SK-N-SH (cell line): ENCODE data around the gene DDX41. TPM values are rescaled to one million over a fixed set of nuclear protein-coding genes. Genes with fewer than 3 reads are reported as not detected.

Experiments used
- CTCF ChIA-PET: fragments of 300-600, 350-600 bp; formaldehyde crosslinking; extraction: SDS; loops from one replicate; lab custom pipeline; 2021; lab: Yijun Ruan, JAX
- POLR2A ChIA-PET: fragments of 350-600 bp; sonication (Branson Sonifier 250); formaldehyde crosslinking; extraction: SDS; loops from one replicate; lab custom pipeline; 2020; ENCODE audit warnings: antibody characterized with exemption, inconsistent platforms; lab: Yijun Ruan, JAX
- DNase-seq: peaks from one replicate; pipeline ENCODE4 v3.0.0; 2012
- H2AFZ ChIP-seq: fragments of 200-600 bp; sonication (generic); 2 replicates; pipeline ENCODE4 v1.8.1; 2016; ENCODE audit warnings: antibody characterized with exemption, mild to moderate bottlenecking, low read depth
- H3F3A ChIP-seq: fragments of 200-600 bp; sonication (generic); replicated peaks from 2 replicates; pipeline ENCODE3; 2016; ENCODE audit warnings: antibody characterized with exemption, mild to moderate bottlenecking; ENCODE audit not compliant: insufficient read depth
- H3K27ac ChIP-seq, 2 experiments: fragments of 200-500 bp in 1 of 2; fragments of 200-600 bp in 1 of 2; sonication (Bioruptor generic) in 1 of 2; sonication (generic), shearing (Covaris generic) in 1 of 2; 2 replicates each; pipeline versions ENCODE4 v1.5.1 to v1.6.1; 2014 to 2016; ENCODE audit warnings: low read depth in 2 of 2, inconsistent platforms in 1 of 2, low read length in 1 of 2, mild to moderate bottlenecking in 1 of 2, mixed read lengths in 1 of 2
- H3K27me3 ChIP-seq: fragments of 200-600 bp; sonication (generic), shearing (Covaris generic); 2 replicates; pipeline ENCODE4 v1.6.1; 2016; ENCODE audit warnings: mixed run types; ENCODE audit not compliant: insufficient read depth
- H3K36me3 ChIP-seq, 2 experiments: fragments of 200-500 bp in 1 of 2; fragments of 200-600 bp in 1 of 2; sonication (Bioruptor generic) in 1 of 2; sonication (generic) in 1 of 2; replicated peaks in 1 of 2; 2 replicates each; pipeline versions ENCODE3 to v1.5.1; 2014 to 2016; ENCODE audit warnings: low read length in 1 of 2, mild to moderate bottlenecking in 1 of 2; ENCODE audit not compliant: insufficient read depth in 2 of 2, control insufficient read depth in 1 of 2
- H3K4me1 ChIP-seq, 2 experiments: fragments of 200-500 bp in 1 of 2; fragments of 200-600 bp in 1 of 2; sonication (Bioruptor generic) in 1 of 2; sonication (generic), shearing (Covaris generic) in 1 of 2; 2 replicates each; pipeline versions ENCODE4 v1.5.1 to v1.6.1; 2014 to 2016; ENCODE audit warnings: low read depth in 1 of 2, low read length in 1 of 2, mixed run types in 1 of 2; ENCODE audit not compliant: insufficient read depth in 2 of 2, control insufficient read depth in 1 of 2
- H3K4me2 ChIP-seq: fragments of 200-600 bp; sonication (generic), shearing (Covaris generic); 2 replicates; pipeline ENCODE4 v1.6.1; 2017; ENCODE audit warnings: mixed run types
- H3K4me3 ChIP-seq, 2 experiments: fragments of 200-500 bp in 1 of 2; fragments of 200-600 bp in 1 of 2; sonication (Bioruptor generic) in 1 of 2; sonication (generic), shearing (Covaris generic) in 1 of 2; 2 replicates each; pipeline versions ENCODE4 v1.5.1 to v1.8.1; 2014 to 2016; ENCODE audit warnings: low read depth in 2 of 2, inconsistent platforms in 1 of 2, low read length in 1 of 2, mild to moderate bottlenecking in 1 of 2, mixed read lengths in 1 of 2, moderate library complexity in 1 of 2
- H3K79me2 ChIP-seq: fragments of 200-600 bp; sonication (generic); 2 replicates; pipeline ENCODE4 v1.8.1; 2017; ENCODE audit warnings: mild to moderate bottlenecking; ENCODE audit not compliant: insufficient read depth
- H3K9ac ChIP-seq: fragments of 200-600 bp; sonication (generic); 2 replicates; pipeline ENCODE4 v1.6.1; 2017; ENCODE audit warnings: mixed run types
- H3K9me2 ChIP-seq: fragments of 200-600 bp; sonication (generic); 2 replicates; pipeline ENCODE4 v1.6.1; 2017; ENCODE audit warnings: mixed run types
- H3K9me3 ChIP-seq: fragments of 200-600 bp; sonication (generic); 2 replicates; pipeline ENCODE4 v1.6.1; 2017; ENCODE audit warnings: mixed run types, mild to moderate bottlenecking, moderate library complexity
- H4K20me1 ChIP-seq: fragments of 200-600 bp; sonication (generic); 2 replicates; pipeline ENCODE4 v1.6.1; 2017; ENCODE audit warnings: mild to moderate bottlenecking, mixed run types; ENCODE audit not compliant: insufficient read depth
- FOSL2 ChIP-seq: IDR thresholded peaks from 2 replicates; pipeline ENCODE4 v1.4.0; 2012; ENCODE audit warnings: low read depth, mild to moderate bottlenecking, moderate library complexity, borderline replicate concordance
- RAD21 ChIP-seq: IDR thresholded peaks from 2 replicates; pipeline ENCODE4 v1.6.1; 2012; ENCODE audit warnings: mild to moderate bottlenecking, low read length
- SMC3 ChIP-seq: IDR thresholded peaks from 2 replicates; pipeline ENCODE4 v1.6.1; 2012; ENCODE audit warnings: low read depth, low read length, improper control_type of control experiment
- TCF12 ChIP-seq: IDR thresholded peaks from 2 replicates; pipeline ENCODE4 v1.4.0; 2012
- WGBS: methylation state at CpG from one replicate; pipeline ENCODE4 v1.1.6; 2017; ENCODE audit warnings: low lambda C conversion rate; 5-methylcytosine and 5-hydroxymethylcytosine counted together
- polyA plus RNA-seq, 3 experiments: library from polyadenylated mRNA; depleted of rRNA; stranded (reverse); fragments of >200 nt; gene quantifications; 2 replicates each; pipeline ENCODE4 v1.2.3, GENCODE V29; 2012
- TF ChIP-seq, protein P1 (sequence below): fragments of 150-350 bp; IDR thresholded peaks from 2 replicates; pipeline ENCODE4 v1.6.1; 2017; ENCODE audit warnings: antibody characterized with exemption, low read length, low read depth, borderline replicate concordance
- TF ChIP-seq, protein P2 (sequence below): fragments of 200-600 bp; sonication (generic); IDR thresholded peaks from 2 replicates; pipeline ENCODE4 v1.6.1; 2017; ENCODE audit warnings: antibody characterized with exemption, mild to moderate bottlenecking, moderate library complexity

Gene DDX41
- polyA plus RNA-seq, 1 of the 3 experiments (the other 2 are of a cell fraction), result 176 TPM

DNA sequence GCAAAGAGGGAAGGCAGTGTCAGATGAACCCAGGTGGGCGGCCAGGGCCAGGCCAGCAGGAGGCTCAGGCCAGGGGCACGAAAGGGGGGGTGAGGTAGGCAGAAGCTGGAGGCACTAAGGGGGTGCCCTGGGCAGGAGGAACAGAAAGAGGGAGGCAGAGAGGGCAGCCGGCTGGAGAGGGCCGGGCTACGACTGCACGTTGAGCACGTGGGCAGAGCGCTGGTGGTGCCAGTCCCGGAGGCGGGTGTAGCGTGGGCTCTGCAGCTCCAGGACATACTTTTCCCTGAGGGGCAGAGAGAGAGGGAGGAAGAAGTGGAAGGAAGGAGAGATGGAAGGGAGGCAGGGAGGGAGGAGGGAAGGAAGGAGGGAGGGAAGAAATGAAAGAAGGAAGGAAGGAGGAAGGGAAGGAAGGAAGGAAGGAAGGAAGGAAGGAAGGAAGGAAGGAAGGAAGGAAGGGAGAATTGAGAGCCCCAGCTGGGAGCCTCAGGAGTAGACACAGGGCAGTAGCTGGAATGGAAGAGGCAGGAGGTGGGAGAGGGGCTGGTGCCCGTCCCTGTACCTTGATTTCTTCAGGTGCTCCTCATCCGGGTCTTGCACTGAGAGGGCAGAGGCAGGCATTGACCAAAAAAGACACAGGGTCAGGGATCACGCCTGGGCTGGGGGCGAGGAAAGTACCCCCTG, 26.3 kb downstream of the DDX41 start:
- Histone ChIP-seq H3K4me2 (peak overlapping the region; percentile 24; the same call in 1 of the 2 replicates), H3K27ac (no peak overlapping the region; a peak in 1 of 4 replicates), H3F3A (peaks cover 30% of the 10 kb centered on the region), H3K79me2 (peaks cover 58% of the 10 kb centered on the region), H2AFZ (no peak overlapping the region), H3K36me3 (peaks cover 59 to 60% of the 10 kb centered on the region in 2 experiments), H3K27me3 (no peaks in the 10 kb centered on the region), H3K9me3 (no peaks in the 10 kb centered on the region)
- 98% methylated on average over 14 of the region's 15 CpGs for WGBS
- CTCF ChIA-PET, result interaction anchor here (1.0 to 3.3 kb wide), 5 partner anchors 11 to 86 kb away, joined by 3 to 23 read pairs (median 8); no protein-coding TSS in a partner anchor
- no peak for DNase-seq
- TF ChIP-seq, protein P1, sequence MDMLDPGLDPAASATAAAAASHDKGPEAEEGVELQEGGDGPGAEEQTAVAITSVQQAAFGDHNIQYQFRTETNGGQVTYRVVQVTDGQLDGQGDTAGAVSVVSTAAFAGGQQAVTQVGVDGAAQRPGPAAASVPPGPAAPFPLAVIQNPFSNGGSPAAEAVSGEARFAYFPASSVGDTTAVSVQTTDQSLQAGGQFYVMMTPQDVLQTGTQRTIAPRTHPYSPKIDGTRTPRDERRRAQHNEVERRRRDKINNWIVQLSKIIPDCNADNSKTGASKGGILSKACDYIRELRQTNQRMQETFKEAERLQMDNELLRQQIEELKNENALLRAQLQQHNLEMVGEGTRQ, result no peak
- TF ChIP-seq, all 33 proteins: peak for 0
- H3K4me3 ChIP-seq, result no peak overlapping the region
- peaks cover 27 to 29% of the 10 kb centered on the region in 2 experiments; a peak in 3 of 4 replicates for H3K4me1 ChIP-seq
- peaks cover 88% of the 10 kb centered on the region for H4K20me1 ChIP-seq
- POLR2A ChIA-PET, result interaction anchor here (0.6 kb wide), 1 partner anchor 22 kb away, joined by 3 read pairs; no protein-coding TSS in a partner anchor
- H3K9me2 ChIP-seq, result no peaks in the 10 kb centered on the region
- H3K9ac ChIP-seq, result no peak overlapping the region

DNA sequence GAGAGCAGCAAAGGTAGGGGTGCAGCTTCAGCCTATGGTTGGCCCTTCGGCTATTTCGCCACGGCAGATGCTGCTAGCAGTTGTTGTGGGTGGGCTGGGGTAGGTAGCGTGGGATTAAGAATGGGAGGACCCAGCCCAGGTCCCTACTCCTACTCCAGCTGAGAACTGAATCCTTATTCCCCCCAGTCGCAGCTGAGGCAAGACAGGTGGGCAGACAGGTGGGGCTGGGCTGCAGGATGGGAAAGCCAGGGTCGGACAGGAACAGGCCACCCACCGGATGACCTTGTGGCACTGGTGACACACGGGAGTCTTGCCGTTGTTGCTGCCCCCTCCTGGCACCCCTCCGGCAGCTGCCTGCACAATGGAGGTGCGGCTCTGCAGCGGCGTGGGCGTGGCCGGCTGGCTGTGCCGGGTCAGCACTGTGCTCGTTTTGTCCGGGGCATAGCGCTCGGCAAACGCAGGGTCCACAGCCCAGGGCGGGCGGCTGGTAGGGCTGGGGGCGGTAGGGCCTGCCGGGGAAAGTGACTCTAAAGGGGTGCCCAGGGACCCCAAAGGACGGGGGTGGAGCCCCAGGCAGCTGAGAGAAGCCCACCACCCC, 27.5 kb downstream of the DDX41 start:
- Histone ChIP-seq H3F3A (peaks cover 33% of the 10 kb centered on the region), H3K4me1 (peaks cover 17 to 28% of the 10 kb centered on the region in 2 experiments; a peak in 2 of 4 replicates), H3K79me2 (peaks cover 46% of the 10 kb centered on the region), H4K20me1 (peaks cover 79% of the 10 kb centered on the region), H3K4me3 (no peak overlapping the region), H3K9me2 (no peaks in the 10 kb centered on the region), H3K9me3 (no peaks in the 10 kb centered on the region), H3K36me3 (peaks cover 67 to 72% of the 10 kb centered on the region in 2 experiments), H3K4me2 (no peak overlapping the region), H2AFZ (no peak overlapping the region), H3K27me3 (no peaks in the 10 kb centered on the region), H3K27ac (no peak overlapping the region), H3K9ac (no peak overlapping the region)
- peak; percentile 56 for DNase-seq
- POLR2A ChIA-PET, result interaction anchor here (0.6 kb wide), 1 partner anchor 21 kb away, joined by 3 read pairs; no protein-coding TSS in a partner anchor
- WGBS, result 100% methylated on average over 10 of the region's 26 CpGs
- no peak for TF ChIP-seq TCF12
- TF ChIP-seq, protein P2, sequence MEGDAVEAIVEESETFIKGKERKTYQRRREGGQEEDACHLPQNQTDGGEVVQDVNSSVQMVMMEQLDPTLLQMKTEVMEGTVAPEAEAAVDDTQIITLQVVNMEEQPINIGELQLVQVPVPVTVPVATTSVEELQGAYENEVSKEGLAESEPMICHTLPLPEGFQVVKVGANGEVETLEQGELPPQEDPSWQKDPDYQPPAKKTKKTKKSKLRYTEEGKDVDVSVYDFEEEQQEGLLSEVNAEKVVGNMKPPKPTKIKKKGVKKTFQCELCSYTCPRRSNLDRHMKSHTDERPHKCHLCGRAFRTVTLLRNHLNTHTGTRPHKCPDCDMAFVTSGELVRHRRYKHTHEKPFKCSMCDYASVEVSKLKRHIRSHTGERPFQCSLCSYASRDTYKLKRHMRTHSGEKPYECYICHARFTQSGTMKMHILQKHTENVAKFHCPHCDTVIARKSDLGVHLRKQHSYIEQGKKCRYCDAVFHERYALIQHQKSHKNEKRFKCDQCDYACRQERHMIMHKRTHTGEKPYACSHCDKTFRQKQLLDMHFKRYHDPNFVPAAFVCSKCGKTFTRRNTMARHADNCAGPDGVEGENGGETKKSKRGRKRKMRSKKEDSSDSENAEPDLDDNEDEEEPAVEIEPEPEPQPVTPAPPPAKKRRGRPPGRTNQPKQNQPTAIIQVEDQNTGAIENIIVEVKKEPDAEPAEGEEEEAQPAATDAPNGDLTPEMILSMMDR, result peak; percentile 7; the same call in 1 of the 2 replicates
- CTCF ChIA-PET, result interaction anchor here (0.6 to 3.3 kb wide), 7 partner anchors 11 to 98 kb away, joined by 3 to 23 read pairs (median 5); no protein-coding TSS in a partner anchor

DNA sequence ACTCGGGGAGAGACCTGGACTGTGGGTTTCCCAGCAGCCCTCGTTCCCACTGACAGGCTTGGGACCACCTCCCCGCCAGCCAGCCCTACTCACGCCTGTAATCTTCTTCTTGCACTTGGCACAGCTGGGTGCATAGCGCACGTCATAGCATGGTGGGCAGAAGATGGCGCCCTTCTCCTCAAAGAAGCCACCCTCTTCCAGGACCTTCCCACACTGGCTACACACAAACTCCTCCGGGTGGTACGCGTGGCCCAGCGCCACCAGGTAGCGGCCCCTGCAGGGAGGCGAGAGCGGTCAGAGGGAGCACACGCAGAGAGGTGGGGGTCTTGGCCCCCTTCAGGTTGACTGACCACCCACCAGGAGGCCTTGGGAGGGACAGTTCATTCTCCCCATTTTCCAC, 28.8 kb downstream of the DDX41 start:
- Histone ChIP-seq H3K9me2 (no peaks in the 10 kb centered on the region), H3K36me3 (peaks cover 59 to 70% of the 10 kb centered on the region in 2 experiments), H2AFZ (no peak overlapping the region), H3K4me1 (peaks cover 6 to 28% of the 10 kb centered on the region in 2 experiments; a peak in 2 of 4 replicates), H3K79me2 (peaks cover 34% of the 10 kb centered on the region), H3K4me3 (no peak overlapping the region), H3K9me3 (no peaks in the 10 kb centered on the region), H3K27me3 (no peaks in the 10 kb centered on the region), H4K20me1 (peaks cover 66% of the 10 kb centered on the region), H3K4me2 (no peak overlapping the region), H3K27ac (no peak overlapping the region), H3F3A (peaks cover 41% of the 10 kb centered on the region), H3K9ac (no peak overlapping the region)
- TF ChIP-seq FOSL2, result no peak
- TF ChIP-seq RAD21, result peak; percentile 45
- peak; percentile 16; the same call in 1 of the 2 replicates for TF ChIP-seq SMC3
- 95% methylated on average over 12 of the region's 15 CpGs for WGBS
- ChIA-PET POLR2A (no interaction called here), CTCF (interaction anchor here (1.1 to 3.3 kb wide), 5 partner anchors 9 to 34 kb away, joined by 3 to 23 read pairs (median 5); partner anchors contain the start of gene DBN1)
- peak; percentile 48 for DNase-seq
